Measurements from ENCODE around the gene LMO7.
"Not testable (repeated sequence)": the region's sequence is repeated elsewhere in the genome, so short reads cannot be mapped to it uniquely, and the experiment has no call there.

LMO7 gene

DNA sequence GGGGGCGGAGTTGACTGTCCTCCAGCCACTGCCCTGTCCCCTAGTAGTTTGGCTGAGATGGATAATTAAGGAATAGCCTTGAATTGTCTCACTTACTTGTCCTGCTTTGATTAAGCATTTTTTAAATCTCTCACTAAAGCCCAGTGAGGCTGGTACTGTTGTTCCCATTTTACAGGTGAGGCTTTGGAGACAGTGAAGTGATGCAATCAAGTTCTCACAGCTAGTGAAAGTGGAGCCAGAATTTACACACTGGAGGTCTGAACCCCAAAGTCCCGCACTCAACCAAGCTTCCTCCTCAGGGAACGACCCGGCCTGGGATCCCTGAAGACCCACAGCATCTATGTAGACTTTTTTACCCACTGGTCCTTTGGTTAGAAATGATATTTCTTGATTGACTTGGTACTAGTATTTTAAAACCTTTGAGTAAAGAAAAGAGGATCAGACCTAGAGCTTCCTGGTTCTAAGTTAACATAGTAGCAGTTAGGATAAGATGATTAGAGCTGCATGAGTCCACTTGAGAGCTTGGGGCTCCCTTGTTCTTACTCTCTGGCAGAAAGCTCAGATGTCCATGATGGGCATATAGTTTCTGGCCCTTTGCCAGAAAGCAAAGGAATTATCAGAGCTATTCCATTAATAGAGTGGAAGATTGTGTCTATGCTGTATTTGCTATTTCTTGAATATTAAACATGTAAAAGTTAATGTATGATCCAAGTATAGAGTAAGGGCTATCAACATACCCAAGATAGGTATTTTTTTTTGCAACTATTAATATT lies 154.3 kb downstream of the LMO7 start:
- Histone ChIP-seq H3K27me3 (ENCODE audit: insufficient read depth, poor library complexity, severe bottlenecking) (no peaks in the 10 kb centered on the region), H3K4me3 (replicated peaks; ENCODE audit: insufficient read depth, low read length) (no peak overlapping the region), H3K27ac (replicated peaks) (no peak overlapping the region)
- TF ChIP-seq POLR2AphosphoS5 (IDR thresholded peaks at IDR 0.05; ENCODE audit: low read depth) (no peak), SPI1 (IDR thresholded peaks at IDR 0.05; ENCODE audit: borderline replicate concordance, low read depth) (no peak), GABPA (IDR thresholded peaks at IDR 0.05; ENCODE audit: low read depth) (no peak)
- TF ChIP-seq, protein P1, sequence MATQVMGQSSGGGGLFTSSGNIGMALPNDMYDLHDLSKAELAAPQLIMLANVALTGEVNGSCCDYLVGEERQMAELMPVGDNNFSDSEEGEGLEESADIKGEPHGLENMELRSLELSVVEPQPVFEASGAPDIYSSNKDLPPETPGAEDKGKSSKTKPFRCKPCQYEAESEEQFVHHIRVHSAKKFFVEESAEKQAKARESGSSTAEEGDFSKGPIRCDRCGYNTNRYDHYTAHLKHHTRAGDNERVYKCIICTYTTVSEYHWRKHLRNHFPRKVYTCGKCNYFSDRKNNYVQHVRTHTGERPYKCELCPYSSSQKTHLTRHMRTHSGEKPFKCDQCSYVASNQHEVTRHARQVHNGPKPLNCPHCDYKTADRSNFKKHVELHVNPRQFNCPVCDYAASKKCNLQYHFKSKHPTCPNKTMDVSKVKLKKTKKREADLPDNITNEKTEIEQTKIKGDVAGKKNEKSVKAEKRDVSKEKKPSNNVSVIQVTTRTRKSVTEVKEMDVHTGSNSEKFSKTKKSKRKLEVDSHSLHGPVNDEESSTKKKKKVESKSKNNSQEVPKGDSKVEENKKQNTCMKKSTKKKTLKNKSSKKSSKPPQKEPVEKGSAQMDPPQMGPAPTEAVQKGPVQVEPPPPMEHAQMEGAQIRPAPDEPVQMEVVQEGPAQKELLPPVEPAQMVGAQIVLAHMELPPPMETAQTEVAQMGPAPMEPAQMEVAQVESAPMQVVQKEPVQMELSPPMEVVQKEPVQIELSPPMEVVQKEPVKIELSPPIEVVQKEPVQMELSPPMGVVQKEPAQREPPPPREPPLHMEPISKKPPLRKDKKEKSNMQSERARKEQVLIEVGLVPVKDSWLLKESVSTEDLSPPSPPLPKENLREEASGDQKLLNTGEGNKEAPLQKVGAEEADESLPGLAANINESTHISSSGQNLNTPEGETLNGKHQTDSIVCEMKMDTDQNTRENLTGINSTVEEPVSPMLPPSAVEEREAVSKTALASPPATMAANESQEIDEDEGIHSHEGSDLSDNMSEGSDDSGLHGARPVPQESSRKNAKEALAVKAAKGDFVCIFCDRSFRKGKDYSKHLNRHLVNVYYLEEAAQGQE (IDR thresholded peaks at IDR 0.05; ENCODE audit: insufficient replicate concordance, low read depth), result no peak
- TF ChIP-seq, protein P2, sequence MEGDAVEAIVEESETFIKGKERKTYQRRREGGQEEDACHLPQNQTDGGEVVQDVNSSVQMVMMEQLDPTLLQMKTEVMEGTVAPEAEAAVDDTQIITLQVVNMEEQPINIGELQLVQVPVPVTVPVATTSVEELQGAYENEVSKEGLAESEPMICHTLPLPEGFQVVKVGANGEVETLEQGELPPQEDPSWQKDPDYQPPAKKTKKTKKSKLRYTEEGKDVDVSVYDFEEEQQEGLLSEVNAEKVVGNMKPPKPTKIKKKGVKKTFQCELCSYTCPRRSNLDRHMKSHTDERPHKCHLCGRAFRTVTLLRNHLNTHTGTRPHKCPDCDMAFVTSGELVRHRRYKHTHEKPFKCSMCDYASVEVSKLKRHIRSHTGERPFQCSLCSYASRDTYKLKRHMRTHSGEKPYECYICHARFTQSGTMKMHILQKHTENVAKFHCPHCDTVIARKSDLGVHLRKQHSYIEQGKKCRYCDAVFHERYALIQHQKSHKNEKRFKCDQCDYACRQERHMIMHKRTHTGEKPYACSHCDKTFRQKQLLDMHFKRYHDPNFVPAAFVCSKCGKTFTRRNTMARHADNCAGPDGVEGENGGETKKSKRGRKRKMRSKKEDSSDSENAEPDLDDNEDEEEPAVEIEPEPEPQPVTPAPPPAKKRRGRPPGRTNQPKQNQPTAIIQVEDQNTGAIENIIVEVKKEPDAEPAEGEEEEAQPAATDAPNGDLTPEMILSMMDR (IDR thresholded peaks at IDR 0.05; ENCODE audit: insufficient read depth, low read length), result no peak
- DNase-seq (ENCODE audit: low read depth in 1 of 2, low spot score in 1 of 2), result no peak

GRCh38 chr13:75792526-75793187 lies 156.5 kb downstream of the LMO7 start:
- Histone ChIP-seq H3K4me3 (replicated peaks; ENCODE audit: insufficient read depth, low read length) (no peak overlapping the region), H3K27me3 (ENCODE audit: insufficient read depth, poor library complexity, severe bottlenecking) (no peaks in the 10 kb centered on the region), H3K27ac (replicated peaks) (no peak overlapping the region)
- TF ChIP-seq SPI1 (IDR thresholded peaks at IDR 0.05; ENCODE audit: borderline replicate concordance, low read depth) (no peak), GABPA (IDR thresholded peaks at IDR 0.05; ENCODE audit: low read depth) (no peak), POLR2AphosphoS5 (IDR thresholded peaks at IDR 0.05; ENCODE audit: low read depth) (no peak)
- TF ChIP-seq, protein P1 (IDR thresholded peaks at IDR 0.05; ENCODE audit: insufficient replicate concordance, low read depth), result no peak
- TF ChIP-seq, protein P2 (IDR thresholded peaks at IDR 0.05; ENCODE audit: insufficient read depth, low read length), result no peak
- DNase-seq (ENCODE audit: low read depth in 1 of 2, low spot score in 1 of 2), result no peak

- not testable (repeated sequence) for DNase-seq (ENCODE audit: low read depth in 1 of 2, low spot score in 1 of 2); H3K27ac ChIP-seq (replicated peaks); H3K27me3 ChIP-seq (ENCODE audit: insufficient read depth, poor library complexity, severe bottlenecking); H3K4me3 ChIP-seq (replicated peaks; ENCODE audit: insufficient read depth, low read length)
These were observed 157.0 kb downstream of the LMO7 start for GRCh38 chr13:75793188-75793567.

- TF ChIP-seq SPI1 (IDR thresholded peaks at IDR 0.05; ENCODE audit: borderline replicate concordance, low read depth) (no peak), POLR2AphosphoS5 (IDR thresholded peaks at IDR 0.05; ENCODE audit: low read depth) (no peak), GABPA (IDR thresholded peaks at IDR 0.05; ENCODE audit: low read depth) (no peak)
- TF ChIP-seq, protein P1 (IDR thresholded peaks at IDR 0.05; ENCODE audit: insufficient replicate concordance, low read depth), result no peak
- TF ChIP-seq, protein P2 (IDR thresholded peaks at IDR 0.05; ENCODE audit: insufficient read depth, low read length), result no peak
- H3K4me3 ChIP-seq (replicated peaks; ENCODE audit: insufficient read depth, low read length), result no peak overlapping the region
- no peak overlapping the region for H3K27ac ChIP-seq (replicated peaks)
- DNase-seq (ENCODE audit: low read depth in 1 of 2, low spot score in 1 of 2), result no peak
- H3K27me3 ChIP-seq (ENCODE audit: insufficient read depth, poor library complexity, severe bottlenecking), result no peaks in the 10 kb centered on the region
These were observed 158.5 kb downstream of the LMO7 start for GRCh38 chr13:75794663-75795062.
